Measurements from ENCODE around the gene BRD1. TPM values are rescaled to one million over a fixed set of nuclear protein-coding genes. Genes with fewer than 3 reads are reported as not detected.

Gene BRD1
- total RNA-seq, 1 experiment from 2014 or later, result 19.1 TPM

- no peaks in the 10 kb centered on the region for H3K4me1 ChIP-seq (ENCODE audit: insufficient read depth, low read length)
- H3K36me3 ChIP-seq (ENCODE audit: low read depth, low read length), result peaks cover 6% of the 10 kb centered on the region; the same call in 1 of the 2 replicates
- H3K27me3 ChIP-seq (ENCODE audit: low read length), result no peaks in the 10 kb centered on the region
- ATAC-seq (no peak), DNase-seq (no peak)
- TF ChIP-seq EZH2phosphoT487 (IDR thresholded peaks at IDR 0.05; ENCODE audit: borderline replicate concordance, low read length), result no peak
- TF ChIP-seq EZH2 (IDR thresholded peaks at IDR 0.05; ENCODE audit: low read length, unreplicated experiment), result no peak
- no peak for TF ChIP-seq CTCF (conservative IDR thresholded peaks at IDR 0.05; ENCODE audit: low read depth, low read length)
- H3K4me2 ChIP-seq (ENCODE audit: low read length), result no peak overlapping the region
- peaks cover 38% of the 10 kb centered on the region for H3K79me2 ChIP-seq (ENCODE audit: low read length)
- H3F3A ChIP-seq (ENCODE audit: low read length, unreplicated experiment), result no peaks in the 10 kb centered on the region
- BruUV-seq (replicated peaks), result no TSS peak
- no peak overlapping the region for H3K4me3 ChIP-seq (ENCODE audit: low read length)
- H3K9ac ChIP-seq (ENCODE audit: low read length), result no peak overlapping the region
- no peaks in the 10 kb centered on the region for H3K9me2 ChIP-seq (replicated peaks; ENCODE audit: low read length)
- H2AFZ ChIP-seq (ENCODE audit: low read length), result no peak overlapping the region
- intact Hi-C loops (cut with micrococcal nuclease), result no loop called here
- ChIA-PET POLR2A (ENCODE audit: unreplicated experiment) (no interaction called here), CTCF (no interaction called here)
- H3K9me3 ChIP-seq (ENCODE audit: low read length), result no peaks in the 10 kb centered on the region
- H4K20me1 ChIP-seq (ENCODE audit: low read length), result no peaks in the 10 kb centered on the region
- no peak overlapping the region for H3K27ac ChIP-seq (ENCODE audit: low read length)
These were observed 42.6 kb downstream of the BRD1 start for GRCh38 chr22:49785046-49785521.

- no peak overlapping the region for H3K4me2 ChIP-seq (ENCODE audit: low read length)
- no peak overlapping the region for H3K27ac ChIP-seq (ENCODE audit: low read length)
- ATAC-seq (no peak), DNase-seq (no peak)
- POLR2A ChIA-PET (ENCODE audit: unreplicated experiment), result no interaction called here
- H3K27me3 ChIP-seq (ENCODE audit: low read length), result no peaks in the 10 kb centered on the region
- H3K4me1 ChIP-seq (ENCODE audit: insufficient read depth, low read length), result no peaks in the 10 kb centered on the region
- no peaks in the 10 kb centered on the region for H3F3A ChIP-seq (ENCODE audit: low read length, unreplicated experiment)
- no peak overlapping the region for H3K4me3 ChIP-seq (ENCODE audit: low read length)
- no TSS peak for BruUV-seq (replicated peaks)
- H3K9me3 ChIP-seq (ENCODE audit: low read length), result no peaks in the 10 kb centered on the region
- TF ChIP-seq CTCF (conservative IDR thresholded peaks at IDR 0.05; ENCODE audit: low read depth, low read length) (no peak), EZH2 (IDR thresholded peaks at IDR 0.05; ENCODE audit: low read length, unreplicated experiment) (no peak), EZH2phosphoT487 (IDR thresholded peaks at IDR 0.05; ENCODE audit: borderline replicate concordance, low read length) (no peak)
- H3K79me2 ChIP-seq (ENCODE audit: low read length), result peaks cover 33% of the 10 kb centered on the region
- H4K20me1 ChIP-seq (ENCODE audit: low read length), result no peaks in the 10 kb centered on the region
- intact Hi-C loops (cut with micrococcal nuclease), result no loop called here
- no peak overlapping the region for H3K9ac ChIP-seq (ENCODE audit: low read length)
- no peaks in the 10 kb centered on the region for H3K9me2 ChIP-seq (replicated peaks; ENCODE audit: low read length)
- H3K36me3 ChIP-seq (ENCODE audit: low read depth, low read length), result peaks cover 3% of the 10 kb centered on the region; the same call in 1 of the 2 replicates
- CTCF ChIA-PET, result no interaction called here
- no peak overlapping the region for H2AFZ ChIP-seq (ENCODE audit: low read length)
These were observed 43.1 kb downstream of the BRD1 start for GRCh38 chr22:49784630-49784971.

- CTCF ChIA-PET, result no interaction called here
- POLR2A ChIA-PET (ENCODE audit: unreplicated experiment), result no interaction called here
- intact Hi-C loops (cut with micrococcal nuclease), result no loop called here
- Histone ChIP-seq H2AFZ (ENCODE audit: low read length) (no peak overlapping the region), H3K4me3 (ENCODE audit: low read length) (no peak overlapping the region), H3K9me3 (ENCODE audit: low read length) (no peaks in the 10 kb centered on the region), H3K9ac (ENCODE audit: low read length) (no peak overlapping the region), H3K36me3 (ENCODE audit: low read depth, low read length) (peaks cover 3% of the 10 kb centered on the region; the same call in 1 of the 2 replicates), H4K20me1 (ENCODE audit: low read length) (no peaks in the 10 kb centered on the region), H3K4me2 (ENCODE audit: low read length) (no peak overlapping the region), H3F3A (ENCODE audit: low read length, unreplicated experiment) (no peaks in the 10 kb centered on the region), H3K27ac (ENCODE audit: low read length) (no peak overlapping the region), H3K4me1 (ENCODE audit: insufficient read depth, low read length) (no peaks in the 10 kb centered on the region), H3K9me2 (replicated peaks; ENCODE audit: low read length) (no peaks in the 10 kb centered on the region), H3K79me2 (ENCODE audit: low read length) (peaks cover 32% of the 10 kb centered on the region), H3K27me3 (ENCODE audit: low read length) (no peaks in the 10 kb centered on the region)
- TF ChIP-seq EZH2 (IDR thresholded peaks at IDR 0.05; ENCODE audit: low read length, unreplicated experiment) (no peak), CTCF (conservative IDR thresholded peaks at IDR 0.05; ENCODE audit: low read depth, low read length) (no peak), EZH2phosphoT487 (IDR thresholded peaks at IDR 0.05; ENCODE audit: borderline replicate concordance, low read length) (no peak)
- BruUV-seq (replicated peaks), result no TSS peak
- DNase-seq (no peak), ATAC-seq (no peak)
These were observed 43.6 kb downstream of the BRD1 start for GRCh38 chr22:49783926-49784629.
